Hepatocyte (in vitro differentiated cells): ENCODE data around the gene PTPRU.

ENCODE experiments used
- CTCF ChIP-seq: fragments of 200-600 bp; sonication (generic); IDR thresholded peaks from 2 replicates; pipeline ENCODE4 v1.5.1; 2016; ENCODE audit warnings: antibody characterized with exemption, mild to moderate bottlenecking; ENCODE audit not compliant: poor library complexity
- EZH2phosphoT487 ChIP-seq: fragments of 200-600 bp; sonication (generic); IDR thresholded peaks from one replicate; pipeline ENCODE4 v1.6.1; 2018; ENCODE audit warnings: antibody characterized with exemption, mild to moderate bottlenecking, low read depth, moderate library complexity; ENCODE audit not compliant: unreplicated experiment, severe bottlenecking

- TF ChIP-seq CTCF (no peak), EZH2phosphoT487 (no peak)
Measured at GRCh38 chr1:29329022-29329775, 92.9 kb downstream of the PTPRU start.
